A549 treated with Hydrocortisone at 1 μM for 4 hours (cell line): ENCODE results near the gene C1orf159. TPM values are rescaled to one million over a fixed set of nuclear protein-coding genes. Genes with fewer than 3 reads are reported as not detected.

ENCODE experiments used
- total RNA-seq: library from RNA; stranded (reverse); fragments of 200-300 nt; extraction: Qiagen RNA extraction; gene quantifications from 5 replicates; pipeline ENCODE4 v1.2.3, GENCODE V29; 2022

Gene C1orf159
- total RNA-seq, result 9.2 to 14.7 TPM (median 13.6 TPM) in 5 replicates

DNA sequence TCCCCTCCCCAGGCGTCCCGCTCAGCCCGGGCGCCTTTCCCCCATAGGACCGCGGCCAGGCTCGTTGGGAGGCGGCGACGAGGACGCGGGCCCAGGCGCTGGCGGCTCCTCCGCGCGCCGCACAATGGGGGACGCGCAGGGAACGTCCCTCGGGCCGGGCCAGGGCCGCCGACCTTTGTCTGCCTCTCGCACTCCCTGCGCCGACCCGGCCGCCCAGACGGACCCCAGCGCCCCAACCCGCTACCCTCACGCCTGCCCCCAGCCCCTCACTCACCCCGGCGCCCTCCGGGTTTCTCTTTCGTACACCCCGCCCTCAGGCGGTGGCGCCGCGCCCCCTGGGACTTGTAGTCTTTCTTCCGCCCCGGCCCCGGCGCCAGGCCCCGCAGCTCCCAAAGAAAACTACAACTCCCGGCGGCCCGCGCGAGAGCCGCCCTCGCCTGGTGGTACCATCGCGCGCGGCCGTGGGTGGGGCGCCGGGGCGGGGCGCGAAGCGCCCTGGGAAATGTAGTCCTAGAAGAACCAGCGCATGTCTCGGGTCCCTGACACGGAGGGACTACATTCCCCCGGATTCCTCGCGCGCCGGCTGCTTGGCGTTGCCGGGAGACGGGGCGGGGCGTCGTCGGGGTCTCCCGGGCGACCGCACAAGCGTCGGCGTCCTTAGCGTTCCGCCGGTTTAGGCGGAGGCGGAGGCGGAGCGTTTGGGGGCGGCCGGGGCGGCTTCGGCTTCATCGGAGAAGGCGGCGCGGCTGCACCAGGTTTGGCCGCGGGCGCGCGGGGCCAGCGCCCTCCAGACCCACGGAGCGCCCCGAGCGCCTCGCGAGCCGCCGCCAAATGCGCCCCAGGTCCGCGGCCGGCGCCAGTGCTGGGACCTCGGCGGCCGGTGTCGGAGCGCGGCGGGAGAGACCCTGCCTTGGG is at the start of gene C1orf159:
Gene C1orf159, minus strand, starts transcription at position 304 of the 915 bp plus-strand sequence. CDS start 24,546 bp downstream, outside the sequence.

GRCh38 chr1:1073743-1074587 is 41.9 kb downstream of the C1orf159 start, which contains the start of gene RNF223:
Gene RNF223, minus strand, starts transcription at chr1:1074306. Its CDS starts 1,740 bp downstream, at chr1:1072566.

Other genes starting within 250 kb of the C1orf159 start
- 16.2 to 28.1 TPM (median 24.5 TPM) in 5 replicates for gene SAMD11, start 192.2 kb downstream of the C1orf159 start, total RNA-seq
- gene NOC2L, start 156.8 kb downstream of the C1orf159 start, total RNA-seq, result 74.7 to 85.5 TPM (median 78.1 TPM) in 5 replicates
- 9.7 to 15.2 TPM (median 13.4 TPM) in 5 replicates for gene KLHL17, start 155.5 kb downstream of the C1orf159 start, total RNA-seq
- gene PLEKHN1, start 149.6 kb downstream of the C1orf159 start, total RNA-seq, result 4.4 to 5.7 TPM (median 4.9 TPM) in 5 replicates
- 0.10 to 0.18 TPM (median 0.14 TPM) in 5 replicates for gene PERM1, start 134.0 kb downstream of the C1orf159 start, total RNA-seq
- gene HES4, start 116.0 kb downstream of the C1orf159 start, total RNA-seq, result 15.6 to 64.4 TPM (median 55.7 TPM) in 5 replicates
- gene ISG15, start 102.6 kb downstream of the C1orf159 start, total RNA-seq, result 12.6 to 22.7 TPM (median 20.9 TPM) in 5 replicates
- 89.0 to 113 TPM (median 105 TPM) in 5 replicates for gene AGRN, start 96.0 kb downstream of the C1orf159 start, total RNA-seq
- 0.14 to 0.47 TPM (median 0.30 TPM) in 5 replicates for gene RNF223, start 41.8 kb downstream of the C1orf159 start, total RNA-seq
- gene TTLL10, start 57.8 kb upstream of the C1orf159 start, total RNA-seq, result not detected in 5 replicates
- 0.17 to 0.42 TPM in 2 of 5 replicates, not detected in the others for gene TNFRSF18, start 90.5 kb upstream of the C1orf159 start, total RNA-seq
- 0.09 to 0.34 TPM (median 0.25 TPM) in 3 of 5 replicates, not detected in the others for gene TNFRSF4, start 98.1 kb upstream of the C1orf159 start, total RNA-seq
- gene SDF4, start 115.9 kb upstream of the C1orf159 start, total RNA-seq, result 113 to 131 TPM (median 122 TPM) in 5 replicates
- 11.3 to 19.2 TPM (median 17.6 TPM) in 5 replicates for gene B3GALT6, start 116.1 kb upstream of the C1orf159 start, total RNA-seq
- gene C1QTNF12, start 130.6 kb upstream of the C1orf159 start, total RNA-seq, result 0.97 to 2.3 TPM (median 1.3 TPM) in 5 replicates
- gene UBE2J2, start 157.8 kb upstream of the C1orf159 start, total RNA-seq, result 36.7 to 49.8 TPM (median 47.1 TPM) in 5 replicates
- gene SCNN1D, start 164.3 kb upstream of the C1orf159 start, total RNA-seq, result 0.76 to 1.3 TPM (median 0.84 TPM) in 5 replicates
- gene ACAP3, start 191.8 kb upstream of the C1orf159 start, total RNA-seq, result 12.0 to 17.3 TPM (median 13.6 TPM) in 5 replicates
- 14.3 to 24.7 TPM (median 22.7 TPM) in 5 replicates for gene PUSL1, start 192.5 kb upstream of the C1orf159 start, total RNA-seq
- gene INTS11, start 208.6 kb upstream of the C1orf159 start, total RNA-seq, result 53.7 to 59.5 TPM (median 54.7 TPM) in 5 replicates
- 17.2 to 23.3 TPM (median 21.9 TPM) in 5 replicates for gene CPTP, start 208.7 kb upstream of the C1orf159 start, total RNA-seq
- gene TAS1R3, start 215.2 kb upstream of the C1orf159 start, total RNA-seq, result 0.07 to 0.24 TPM (median 0.20 TPM) in 5 replicates
- gene DVL1, start 233.3 kb upstream of the C1orf159 start, total RNA-seq, result 50.0 to 68.0 TPM (median 63.0 TPM) in 5 replicates
- 0.12 to 0.25 TPM (median 0.16 TPM) in 5 replicates for gene MXRA8, start 242.5 kb upstream of the C1orf159 start, total RNA-seq